ENCODE results near the gene DMWD.

Gene DMWD

GRCh38 chr19:45742969-45743368 is 49.7 kb downstream of the DMWD start:
- DNase-seq, result no peak

GRCh38 chr19:45739498-45740439 is 52.9 kb downstream of the DMWD start:
- DNase-seq, result no peak

GRCh38 chr19:45733160-45733810 is 59.4 kb downstream of the DMWD start, which contains the start of gene MEIOSIN:
Gene MEIOSIN (plus strand): TSS chr19:45733439. CDS start chr19:45735377, 1,938 bp downstream.
- no peak for DNase-seq
